ENCODE results near the gene FDX1.

DNA sequence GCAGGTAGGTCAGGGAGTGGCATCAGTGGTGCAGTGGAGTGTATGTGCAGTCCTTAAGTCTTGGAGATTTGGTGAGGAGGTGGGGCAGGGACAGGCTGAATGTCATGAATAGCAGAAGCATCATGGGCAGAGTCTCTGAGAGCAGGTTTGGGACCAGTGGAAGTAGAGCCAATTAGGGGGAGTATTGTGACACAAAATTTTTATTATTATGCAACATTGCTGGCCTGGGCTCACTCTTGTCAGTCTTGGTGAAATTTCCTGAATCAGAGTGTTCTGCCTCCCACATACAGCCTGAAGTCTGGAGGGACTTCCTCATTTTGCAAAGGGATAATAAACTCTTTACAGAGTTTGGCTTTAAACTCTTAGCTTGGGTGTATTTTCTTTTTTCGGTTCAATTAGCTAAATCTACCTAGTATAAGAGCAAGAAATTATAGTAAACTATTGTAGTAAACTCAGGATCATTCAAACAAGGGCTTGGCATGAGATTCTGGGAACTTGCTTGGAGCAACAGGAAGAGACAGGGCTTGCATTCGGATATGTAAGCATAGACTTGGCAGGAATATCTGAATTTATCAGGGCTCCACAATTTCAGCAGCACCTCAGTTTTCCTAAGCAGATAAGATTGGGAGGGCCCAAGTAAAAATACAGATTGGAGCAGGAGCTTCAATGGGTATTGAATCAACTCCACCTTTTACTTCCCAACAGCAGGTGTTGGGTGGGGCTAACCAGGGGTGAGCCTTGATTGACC, 67.7 kb downstream of the FDX1 start:
- TF ChIP-seq, protein P1, sequence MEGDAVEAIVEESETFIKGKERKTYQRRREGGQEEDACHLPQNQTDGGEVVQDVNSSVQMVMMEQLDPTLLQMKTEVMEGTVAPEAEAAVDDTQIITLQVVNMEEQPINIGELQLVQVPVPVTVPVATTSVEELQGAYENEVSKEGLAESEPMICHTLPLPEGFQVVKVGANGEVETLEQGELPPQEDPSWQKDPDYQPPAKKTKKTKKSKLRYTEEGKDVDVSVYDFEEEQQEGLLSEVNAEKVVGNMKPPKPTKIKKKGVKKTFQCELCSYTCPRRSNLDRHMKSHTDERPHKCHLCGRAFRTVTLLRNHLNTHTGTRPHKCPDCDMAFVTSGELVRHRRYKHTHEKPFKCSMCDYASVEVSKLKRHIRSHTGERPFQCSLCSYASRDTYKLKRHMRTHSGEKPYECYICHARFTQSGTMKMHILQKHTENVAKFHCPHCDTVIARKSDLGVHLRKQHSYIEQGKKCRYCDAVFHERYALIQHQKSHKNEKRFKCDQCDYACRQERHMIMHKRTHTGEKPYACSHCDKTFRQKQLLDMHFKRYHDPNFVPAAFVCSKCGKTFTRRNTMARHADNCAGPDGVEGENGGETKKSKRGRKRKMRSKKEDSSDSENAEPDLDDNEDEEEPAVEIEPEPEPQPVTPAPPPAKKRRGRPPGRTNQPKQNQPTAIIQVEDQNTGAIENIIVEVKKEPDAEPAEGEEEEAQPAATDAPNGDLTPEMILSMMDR (IDR thresholded peaks at IDR 0.05; ENCODE audit: insufficient read depth, low read length), result no peak
- TF ChIP-seq POLR2AphosphoS5 (IDR thresholded peaks at IDR 0.05; ENCODE audit: low read depth), result no peak
